Thymus (tissue), 11 donors: ENCODE results near the gene EGFR. TPM values are rescaled to one million over a fixed set of nuclear protein-coding genes. Genes with fewer than 3 reads are reported as not detected.

Experiments
- DNase-seq, 9 donors: peaks; one replicate each; pipeline ENCODE4 v3.0.0-alpha.2; 2013; ENCODE audit warnings: low spot score in 9 of 9, low read depth in 6 of 9, missing footprints in 1 of 9
- H3K27ac ChIP-seq, 2 donors: one replicate each; pipeline ENCODE4 v1.5.1; 2013; ENCODE audit warnings: control low read depth in 1 of 2, low read depth in 1 of 2, low read length in 1 of 2, mild to moderate bottlenecking in 1 of 2, moderate library complexity in 1 of 2
- H3K27me3 ChIP-seq, 2 donors: one replicate each; pipeline ENCODE4 v1.5.1; 2013; ENCODE audit warnings: low read length in 1 of 2; ENCODE audit not compliant: control insufficient read depth in 2 of 2, insufficient read depth in 1 of 2
- H3K36me3 ChIP-seq, 2 donors: one replicate each; pipeline ENCODE4 v1.5.1; 2013; ENCODE audit warnings: low read length in 1 of 2, mild to moderate bottlenecking in 1 of 2, moderate library complexity in 1 of 2; ENCODE audit not compliant: control insufficient read depth in 2 of 2, insufficient read depth in 2 of 2
- H3K4me1 ChIP-seq, 2 donors: one replicate each; pipeline ENCODE4 v1.5.1; 2013; ENCODE audit warnings: low read length in 2 of 2; ENCODE audit not compliant: control insufficient read depth in 2 of 2, insufficient read depth in 2 of 2
- H3K4me3 ChIP-seq, 2 donors: one replicate each; pipeline ENCODE4 v1.5.1; 2013; ENCODE audit warnings: low read length in 2 of 2, control low read depth in 1 of 2, mild to moderate bottlenecking in 1 of 2
- H3K9me3 ChIP-seq, 2 donors: one replicate each; pipeline ENCODE4 v1.5.1; 2013; ENCODE audit warnings: low read length in 1 of 2, mild to moderate bottlenecking in 1 of 2; ENCODE audit not compliant: control insufficient read depth in 2 of 2, insufficient read depth in 1 of 2
- WGBS: extraction: QIAGEN DNeasy Blood & Tissue Kit; methylation state at CpG from one replicate; pipeline ENCODE4 v1.1.7; 2013; 5-methylcytosine and 5-hydroxymethylcytosine counted together
- polyA plus RNA-seq: library from polyadenylated mRNA; stranded (reverse); fragments of 200-250 nt; gene quantifications from one replicate; pipeline ENCODE4 v1.2.3, GENCODE V29; 2013
- total RNA-seq: library from RNA; stranded (reverse); fragments of 120-200 nt; gene quantifications from one replicate; pipeline ENCODE4 v1.2.4, GENCODE V29; 2013
- donor health status: healthy.

EGFR gene
- total and polyA plus RNA-seq, 2 donors: 14.2 to 19.5 TPM

- no peak for DNase-seq
- H3K27ac ChIP-seq: no peak overlapping the region
- H3K36me3 ChIP-seq: no peaks in the 10 kb centered on the region
- H3K4me1 ChIP-seq: no peaks in the 10 kb centered on the region
- no peak overlapping the region for H3K4me3 ChIP-seq
- no peaks in the 10 kb centered on the region for H3K27me3 ChIP-seq
- peaks cover 0 to 3% of the 10 kb centered on the region in 2 donors for H3K9me3 ChIP-seq
- 76% methylated on average over 9 of the region's 9 CpGs for WGBS
These were observed 204.2 kb downstream of the EGFR start for GRCh38 chr7:55223023-55223422.

GRCh38 chr7:55224111-55224510, 205.3 kb downstream of the EGFR start:
- no peaks in the 10 kb centered on the region for H3K36me3 ChIP-seq
- no peak overlapping the region for H3K27ac ChIP-seq
- no peaks in the 10 kb centered on the region for H3K4me1 ChIP-seq
- H3K27me3 ChIP-seq: no peaks in the 10 kb centered on the region
- H3K4me3 ChIP-seq: no peak overlapping the region
- peaks cover 0 to 3% of the 10 kb centered on the region in 2 donors for H3K9me3 ChIP-seq
- 85% methylated on average over 5 of the region's 5 CpGs for WGBS
- no peak for DNase-seq

GRCh38 chr7:55224810-55225209, 206.0 kb downstream of the EGFR start:
- Histone ChIP-seq H3K9me3 (peaks cover 0 to 3% of the 10 kb centered on the region in 2 donors), H3K27ac (no peak overlapping the region), H3K36me3 (no peaks in the 10 kb centered on the region), H3K27me3 (no peaks in the 10 kb centered on the region), H3K4me3 (no peak overlapping the region), H3K4me1 (no peaks in the 10 kb centered on the region)
- 82% methylated on average over 2 of the region's 2 CpGs for WGBS
- no peak for DNase-seq

GRCh38 chr7:55230014-55230413, 211.2 kb downstream of the EGFR start:
- Histone ChIP-seq H3K27me3 (no peaks in the 10 kb centered on the region), H3K4me3 (no peak overlapping the region), H3K4me1 (no peaks in the 10 kb centered on the region), H3K9me3 (no peaks in the 10 kb centered on the region), H3K27ac (no peak overlapping the region), H3K36me3 (no peaks in the 10 kb centered on the region)
- WGBS: 87% methylated on average over 1 of the region's 1 CpG
- DNase-seq: no peak

- no peak overlapping the region for H3K27ac ChIP-seq
- 84% methylated on average over 7 of the region's 7 CpGs for WGBS
These were observed 213.0 kb downstream of the EGFR start for GRCh38 chr7:55231736-55232280.

GRCh38 chr7:55233001-55233400, 214.2 kb downstream of the EGFR start:
- H3K27me3 ChIP-seq: no peaks in the 10 kb centered on the region
- no peak overlapping the region for H3K27ac ChIP-seq
- no peaks in the 10 kb centered on the region for H3K36me3 ChIP-seq
- H3K9me3 ChIP-seq: no peaks in the 10 kb centered on the region
- no peaks in the 10 kb centered on the region for H3K4me1 ChIP-seq
- no peak overlapping the region for H3K4me3 ChIP-seq
- 86% methylated on average over 7 of the region's 7 CpGs for WGBS
- no peak for DNase-seq

More at GRCh38 chr7:55231736-55232280, 213.0 kb downstream of the EGFR start:
- Histone ChIP-seq H3K4me3 (no peak overlapping the region), H3K27me3 (no peaks in the 10 kb centered on the region), H3K4me1 (no peaks in the 10 kb centered on the region), H3K36me3 (no peaks in the 10 kb centered on the region), H3K9me3 (no peaks in the 10 kb centered on the region)
- no peak for DNase-seq

- DNase-seq: no peak
- Histone ChIP-seq H3K4me1 (no peaks in the 10 kb centered on the region), H3K27ac (no peak overlapping the region), H3K9me3 (no peaks in the 10 kb centered on the region), H3K27me3 (no peaks in the 10 kb centered on the region), H3K36me3 (no peaks in the 10 kb centered on the region), H3K4me3 (no peak overlapping the region)
- WGBS: 91% methylated on average over 11 of the region's 11 CpGs
These were observed 215.6 kb downstream of the EGFR start for GRCh38 chr7:55234408-55234807.

GRCh38 chr7:55235115-55235514, 216.3 kb downstream of the EGFR start:
- no peak overlapping the region for H3K27ac ChIP-seq
- H3K36me3 ChIP-seq: no peaks in the 10 kb centered on the region
- 94% methylated on average over 14 of the region's 14 CpGs for WGBS
- no peaks in the 10 kb centered on the region for H3K4me1 ChIP-seq
- no peaks in the 10 kb centered on the region for H3K9me3 ChIP-seq
- DNase-seq: no peak
- no peak overlapping the region for H3K4me3 ChIP-seq
- H3K27me3 ChIP-seq: no peaks in the 10 kb centered on the region

GRCh38 chr7:55235801-55236200, 217.0 kb downstream of the EGFR start:
- no peak for DNase-seq
- Histone ChIP-seq H3K36me3 (no peaks in the 10 kb centered on the region), H3K4me3 (no peak overlapping the region), H3K4me1 (no peaks in the 10 kb centered on the region), H3K27ac (no peak overlapping the region), H3K9me3 (no peaks in the 10 kb centered on the region), H3K27me3 (no peaks in the 10 kb centered on the region)
- 91% methylated on average over 6 of the region's 6 CpGs for WGBS

GRCh38 chr7:55236476-55236875, 217.7 kb downstream of the EGFR start:
- H3K27ac ChIP-seq: no peak overlapping the region
- H3K4me3 ChIP-seq: no peak overlapping the region
- WGBS: 88% methylated on average over 8 of the region's 8 CpGs
- no peaks in the 10 kb centered on the region for H3K36me3 ChIP-seq
- H3K4me1 ChIP-seq: no peaks in the 10 kb centered on the region
- H3K9me3 ChIP-seq: no peaks in the 10 kb centered on the region
- H3K27me3 ChIP-seq: no peaks in the 10 kb centered on the region
- DNase-seq: no peak
